NB4 (cell line): ENCODE results near the gene DAGLA.

Source experiments
- DNase-seq: peaks from one replicate; pipeline ENCODE4 v3.0.0; 2010; ENCODE audit warnings: low read depth
- H3K4me3 ChIP-seq: one replicate; pipeline ENCODE4 v1.5.1; 2011; ENCODE audit warnings: mild to moderate bottlenecking, low read depth, low read length, moderate library complexity
- CTCF ChIP-seq: IDR thresholded peaks from one replicate; pipeline ENCODE4 v1.5.1; 2012; ENCODE audit warnings: low read depth, low read length
- MYC ChIP-seq: IDR thresholded peaks from 2 replicates; pipeline ENCODE4 v1.6.1; 2011; ENCODE audit warnings: low read depth, low read length
- POLR2A ChIP-seq: IDR thresholded peaks from 2 replicates; pipeline ENCODE4 v1.6.1; 2011; ENCODE audit warnings: mild to moderate bottlenecking; ENCODE audit not compliant: insufficient read length; ENCODE audit errors: extremely low read depth
- TF ChIP-seq, protein P1 (sequence below): IDR thresholded peaks from 2 replicates; pipeline ENCODE4 v1.6.1; 2011; ENCODE audit warnings: low read depth, low read length

Gene DAGLA

GRCh38 chr11:61695917-61696316, 15.7 kb downstream of the DAGLA start:
- no peak overlapping the region for H3K4me3 ChIP-seq
- TF ChIP-seq CTCF, result peak; percentile 17
- TF ChIP-seq, protein P1, sequence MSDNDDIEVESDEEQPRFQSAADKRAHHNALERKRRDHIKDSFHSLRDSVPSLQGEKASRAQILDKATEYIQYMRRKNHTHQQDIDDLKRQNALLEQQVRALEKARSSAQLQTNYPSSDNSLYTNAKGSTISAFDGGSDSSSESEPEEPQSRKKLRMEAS, result no peak
- peak; percentile 92 for DNase-seq

GRCh38 chr11:61696602-61697001, 16.4 kb downstream of the DAGLA start:
- DNase-seq, result peak; percentile 89
- no peak overlapping the region for H3K4me3 ChIP-seq
- no peak for TF ChIP-seq CTCF
- TF ChIP-seq, protein P1, result 0 out of 2 replicates have a peak, but pooled peaks have one; percentile 20

- no peak overlapping the region for H3K4me3 ChIP-seq
- TF ChIP-seq CTCF (no peak), POLR2A (no peak), MYC (no peak)
- TF ChIP-seq, protein P1, result no peak
- no peak for DNase-seq
Observed at GRCh38 chr11:61697078-61697502, 16.9 kb downstream of the DAGLA start.

- DNase-seq, result no peak
- TF ChIP-seq CTCF, result no peak
- no peak for TF ChIP-seq MYC
- TF ChIP-seq, protein P1, result no peak
- TF ChIP-seq POLR2A, result no peak
- no peak overlapping the region for H3K4me3 ChIP-seq
Observed at GRCh38 chr11:61697764-61698163, 17.6 kb downstream of the DAGLA start.

GRCh38 chr11:61698173-61698948, 18.2 kb downstream of the DAGLA start:
- TF ChIP-seq MYC, result peak; percentile 93
- TF ChIP-seq CTCF, result no peak
- TF ChIP-seq, protein P1, result peak; percentile 86
- peak; percentile 17 for TF ChIP-seq POLR2A
- peak; percentile 96 for DNase-seq
- H3K4me3 ChIP-seq, result no peak overlapping the region
